Epithelial cell of esophagus (primary cell): ENCODE data around the gene ERG.

Experiments used
- DNase-seq: peaks from one replicate; pipeline ENCODE4 v3.0.0; 2010; ENCODE audit warnings: low read depth
- H3K4me3 ChIP-seq: 2 replicates; pipeline ENCODE4 v1.5.1; 2011; ENCODE audit warnings: mild to moderate bottlenecking, low read length, control low read depth
- TF ChIP-seq, protein P1 (sequence below): IDR thresholded peaks from 2 replicates; pipeline ENCODE4 v1.5.1; 2011; ENCODE audit warnings: low read depth, mild to moderate bottlenecking, low read length, control low read depth, inconsistent platforms; ENCODE audit not compliant: insufficient read depth; ENCODE audit errors: missing control alignments

ERG gene

GRCh38 chr21:38350684-38351083 is 147.6 kb downstream of the ERG start:
- no peak for DNase-seq
- no peak overlapping the region for H3K4me3 ChIP-seq
- TF ChIP-seq, protein P1, sequence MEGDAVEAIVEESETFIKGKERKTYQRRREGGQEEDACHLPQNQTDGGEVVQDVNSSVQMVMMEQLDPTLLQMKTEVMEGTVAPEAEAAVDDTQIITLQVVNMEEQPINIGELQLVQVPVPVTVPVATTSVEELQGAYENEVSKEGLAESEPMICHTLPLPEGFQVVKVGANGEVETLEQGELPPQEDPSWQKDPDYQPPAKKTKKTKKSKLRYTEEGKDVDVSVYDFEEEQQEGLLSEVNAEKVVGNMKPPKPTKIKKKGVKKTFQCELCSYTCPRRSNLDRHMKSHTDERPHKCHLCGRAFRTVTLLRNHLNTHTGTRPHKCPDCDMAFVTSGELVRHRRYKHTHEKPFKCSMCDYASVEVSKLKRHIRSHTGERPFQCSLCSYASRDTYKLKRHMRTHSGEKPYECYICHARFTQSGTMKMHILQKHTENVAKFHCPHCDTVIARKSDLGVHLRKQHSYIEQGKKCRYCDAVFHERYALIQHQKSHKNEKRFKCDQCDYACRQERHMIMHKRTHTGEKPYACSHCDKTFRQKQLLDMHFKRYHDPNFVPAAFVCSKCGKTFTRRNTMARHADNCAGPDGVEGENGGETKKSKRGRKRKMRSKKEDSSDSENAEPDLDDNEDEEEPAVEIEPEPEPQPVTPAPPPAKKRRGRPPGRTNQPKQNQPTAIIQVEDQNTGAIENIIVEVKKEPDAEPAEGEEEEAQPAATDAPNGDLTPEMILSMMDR: no peak

GRCh38 chr21:38349977-38350376 is 148.3 kb downstream of the ERG start:
- no peak for DNase-seq
- TF ChIP-seq, protein P1: no peak
- H3K4me3 ChIP-seq: no peak overlapping the region

GRCh38 chr21:38349111-38349746 is 149.0 kb downstream of the ERG start:
- TF ChIP-seq, protein P1: no peak
- H3K4me3 ChIP-seq: no peak overlapping the region
- no peak for DNase-seq

GRCh38 chr21:38346286-38346685 is 152.0 kb downstream of the ERG start:
- DNase-seq: peak; percentile 38
- TF ChIP-seq, protein P1: no peak
- no peak overlapping the region for H3K4me3 ChIP-seq

GRCh38 chr21:38343691-38344090 is 154.6 kb downstream of the ERG start:
- TF ChIP-seq, protein P1: no peak
- peak; percentile 61 for DNase-seq
- H3K4me3 ChIP-seq: no peak overlapping the region

GRCh38 chr21:38342739-38343138 is 155.5 kb downstream of the ERG start:
- DNase-seq: peak; percentile 13
- no peak overlapping the region for H3K4me3 ChIP-seq
- TF ChIP-seq, protein P1: no peak

GRCh38 chr21:38341546-38342012 is 156.7 kb downstream of the ERG start:
- H3K4me3 ChIP-seq: no peak overlapping the region
- no peak for DNase-seq
- TF ChIP-seq, protein P1: no peak
